Renal cortical epithelial cell (primary cell): ENCODE measurements around the gene GTF2H2C. TPM values are rescaled to one million over a fixed set of nuclear protein-coding genes. Genes with fewer than 3 reads are reported as not detected.
"Not testable (repeated sequence)": the region's sequence is repeated elsewhere in the genome, so short reads cannot be mapped to it uniquely, and the experiment has no call there.

ENCODE experiments used
- DNase-seq: peaks from one replicate; pipeline ENCODE4 v3.0.0-alpha.2; 2011; ENCODE audit warnings: low read depth
- total RNA-seq: library from RNA; depleted of rRNA; stranded (reverse); fragments of >200 nt; gene quantifications from 2 replicates; pipeline ENCODE4 v1.2.3, GENCODE V29; 2014

The GTF2H2C gene
- total RNA-seq, 1 donor from 2014 or later, result 76.6 TPM

DNA sequence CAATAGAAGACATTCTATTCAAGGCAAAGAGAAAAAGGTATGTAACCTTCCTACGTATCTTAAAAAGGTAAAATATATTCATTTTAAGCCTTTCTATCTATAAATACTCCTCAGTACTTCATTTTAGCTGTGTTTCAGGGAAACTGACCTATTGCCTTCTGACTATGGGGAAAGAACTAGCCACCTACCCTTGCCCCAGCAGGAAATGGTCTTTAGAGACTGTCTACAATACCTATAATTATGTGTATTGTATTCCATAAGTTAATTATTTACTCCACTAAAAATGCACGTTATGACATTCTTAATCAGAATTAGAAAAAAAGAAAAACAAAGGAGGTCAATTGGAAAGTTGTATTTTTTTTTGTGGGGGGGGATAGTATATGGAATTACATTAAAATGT lies 6.2 kb downstream of the GTF2H2C start:
- not testable (repeated sequence) for DNase-seq

GRCh38 chr5:69568072-69568471 lies 8.1 kb downstream of the GTF2H2C start:
- DNase-seq, result not testable (repeated sequence)

- DNase-seq, result not testable (repeated sequence)
Measured at GRCh38 chr5:69583356-69583755, 23.4 kb downstream of the GTF2H2C start.

GRCh38 chr5:69596114-69596840 lies 36.3 kb downstream of the GTF2H2C start:
- not testable (repeated sequence) for DNase-seq

GRCh38 chr5:69601947-69602346 lies 42.0 kb downstream of the GTF2H2C start:
- DNase-seq, result not testable (repeated sequence)

GRCh38 chr5:69606839-69607238 lies 46.8 kb downstream of the GTF2H2C start:
- DNase-seq, result not testable (repeated sequence)

DNA sequence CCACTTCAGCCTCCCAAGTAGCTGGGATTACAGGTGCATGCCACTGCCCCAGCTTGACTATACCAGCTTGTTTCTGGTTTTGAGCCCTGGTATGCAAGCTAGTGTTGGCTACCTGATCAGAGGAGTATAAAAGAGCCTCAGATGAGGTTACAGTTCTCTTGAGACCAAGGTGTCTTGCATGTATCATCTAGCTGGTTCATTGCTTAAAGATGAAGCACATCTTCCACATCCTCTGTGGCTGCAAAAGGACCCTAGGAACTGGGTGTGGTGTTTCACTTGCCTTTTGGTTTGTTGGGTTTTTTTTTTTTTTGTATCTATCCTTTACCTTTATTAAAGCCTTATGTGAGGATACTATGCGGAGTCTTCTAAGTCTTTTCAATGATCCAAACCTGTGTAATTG lies 47.8 kb downstream of the GTF2H2C start:
- DNase-seq, result not testable (repeated sequence)

DNA sequence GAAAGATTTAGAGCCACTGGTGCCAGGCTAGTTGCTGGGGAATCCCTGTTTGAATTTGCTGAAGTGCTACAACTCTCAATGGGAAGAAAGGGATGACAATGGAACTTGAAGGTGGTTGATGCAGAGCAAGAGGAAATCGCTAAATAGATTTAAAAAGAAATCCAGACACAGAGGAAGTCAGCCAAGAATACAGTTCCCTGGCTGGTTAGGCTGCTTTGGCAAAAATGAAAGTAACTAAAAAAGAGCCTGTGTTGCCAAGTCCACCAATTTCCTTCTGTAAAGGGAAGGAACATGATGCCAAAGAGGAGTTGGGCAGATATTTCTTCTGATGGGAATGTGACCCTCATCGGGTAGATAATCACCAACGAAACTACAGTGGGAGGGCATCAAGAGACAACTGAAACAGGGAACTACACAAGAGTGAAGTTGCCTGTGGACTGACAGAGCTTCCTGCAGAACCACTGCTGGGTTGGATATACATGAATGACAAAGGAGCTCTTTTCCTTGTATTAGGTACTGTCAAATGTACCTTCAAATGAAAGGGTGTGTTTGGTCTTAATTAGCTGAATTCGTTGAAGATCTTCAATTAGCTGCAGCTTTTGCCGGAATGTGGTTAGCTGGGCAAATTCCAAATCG lies 49.0 kb downstream of the GTF2H2C start:
- not testable (repeated sequence) for DNase-seq

DNA sequence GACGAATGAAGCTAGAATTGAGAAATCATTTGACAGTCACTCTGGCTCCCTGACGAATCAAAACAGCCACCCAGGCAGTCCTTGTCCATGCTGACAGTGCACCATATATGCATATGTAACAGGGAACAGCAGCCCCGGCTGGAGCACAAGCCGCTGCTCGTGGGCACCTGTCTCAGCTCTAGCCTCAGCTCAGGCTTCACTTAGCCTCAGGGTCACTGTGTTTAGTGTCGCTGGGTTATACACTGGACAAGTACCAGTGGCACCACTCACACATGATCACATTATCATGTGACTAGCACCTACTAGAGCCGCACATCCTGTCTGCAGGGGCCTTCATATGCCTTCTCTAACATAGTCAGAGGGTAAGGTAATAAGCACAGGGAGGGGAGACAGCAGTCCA lies 54.9 kb downstream of the GTF2H2C start:
- DNase-seq, result not testable (repeated sequence)

GRCh38 chr5:69631879-69632278 lies 71.9 kb downstream of the GTF2H2C start:
- DNase-seq, result not testable (repeated sequence)

Other genes starting within 250 kb of the GTF2H2C start
- 9.0 and 14.0 TPM in 2 replicates for gene CCDC125, start 227.4 kb upstream of the GTF2H2C start, total RNA-seq
- gene AK6, start 190.7 kb upstream of the GTF2H2C start, total RNA-seq, result 33.0 and 63.8 TPM in 2 replicates
- gene TAF9, start 190.7 kb upstream of the GTF2H2C start, total RNA-seq, result 71.3 and 83.7 TPM in 2 replicates
- 26.0 and 29.5 TPM in 2 replicates for gene RAD17, start 190.4 kb upstream of the GTF2H2C start, total RNA-seq
- gene MARVELD2, start 145.1 kb upstream of the GTF2H2C start, total RNA-seq, result 22.9 and 26.6 TPM in 2 replicates
- gene OCLN, start 67.4 kb upstream of the GTF2H2C start, total RNA-seq, result 63.4 and 66.1 TPM in 2 replicates